HG03095 (cell line): ENCODE results near the gene EMC8.

ENCODE experiments used
- ATAC-seq: cut with Tn5 transposase; IDR thresholded peaks from one replicate; pipeline ENCODE4 v1.9.1; 2021; ENCODE audit warnings: moderate library complexity; ENCODE audit not compliant: unreplicated experiment

Gene EMC8

DNA sequence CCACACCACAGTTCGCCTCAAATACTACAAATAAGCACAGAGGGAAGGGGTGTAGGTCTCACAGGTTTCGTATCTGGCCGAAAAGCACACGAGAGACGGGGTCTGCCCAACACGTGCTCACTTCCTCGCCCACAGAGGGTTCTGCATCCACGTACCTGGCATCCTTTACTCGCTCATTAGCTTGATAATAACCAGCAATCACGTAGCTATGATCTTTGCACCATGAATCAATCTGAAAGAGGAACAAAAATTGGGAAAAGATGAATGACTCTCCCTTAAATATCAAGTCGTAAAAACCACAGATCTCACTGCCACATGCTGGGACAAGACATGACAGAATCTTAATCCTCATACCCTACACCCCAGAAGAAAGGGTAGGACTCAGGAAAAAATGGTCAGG is 10.5 kb downstream of the EMC8 start:
- ATAC-seq: no peak

- no peak for ATAC-seq
Observed at GRCh38 chr16:85785927-85786326, 13.4 kb downstream of the EMC8 start.

GRCh38 chr16:85784813-85785212 is 14.5 kb downstream of the EMC8 start:
- no peak for ATAC-seq

- ATAC-seq: no peak
Observed at GRCh38 chr16:85783441-85783840, 15.9 kb downstream of the EMC8 start.

- no peak for ATAC-seq
Observed at GRCh38 chr16:85782451-85782850, 16.9 kb downstream of the EMC8 start.

DNA sequence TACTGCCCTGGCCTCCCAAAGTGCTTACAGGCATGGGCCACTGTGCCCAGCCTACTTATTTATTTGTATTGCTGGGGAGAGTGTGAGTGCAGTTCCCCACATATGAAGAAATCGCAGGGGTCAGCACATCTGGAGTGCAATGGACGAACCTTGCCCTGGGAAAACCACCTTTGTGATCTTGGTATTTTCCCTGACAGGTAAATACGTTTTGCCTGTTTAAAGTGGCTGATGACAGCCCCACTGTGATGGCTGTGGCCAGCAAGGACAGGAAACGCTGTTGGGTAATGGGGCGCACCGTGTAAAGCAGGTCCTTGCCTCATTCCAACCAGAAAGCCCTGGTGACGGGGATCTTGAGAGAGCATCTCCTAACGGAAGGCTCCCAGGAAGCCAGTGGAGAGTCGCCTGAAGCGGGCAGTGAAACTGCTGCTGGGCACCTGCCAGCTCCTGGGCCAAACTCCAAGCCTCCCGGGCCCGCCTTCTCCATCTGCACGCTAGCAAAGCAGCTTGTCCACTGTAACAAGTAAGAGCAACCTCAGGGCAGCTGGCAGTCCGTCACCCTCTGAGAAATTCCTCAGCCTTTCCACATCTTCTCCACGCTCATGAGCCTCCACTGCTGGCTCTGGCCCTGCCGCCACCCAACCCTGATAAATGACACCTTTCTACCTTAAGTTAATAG is 17.5 kb downstream of the EMC8 start:
- no peak for ATAC-seq

- no peak for ATAC-seq
Observed at GRCh38 chr16:85781156-85781555, 18.2 kb downstream of the EMC8 start.

DNA sequence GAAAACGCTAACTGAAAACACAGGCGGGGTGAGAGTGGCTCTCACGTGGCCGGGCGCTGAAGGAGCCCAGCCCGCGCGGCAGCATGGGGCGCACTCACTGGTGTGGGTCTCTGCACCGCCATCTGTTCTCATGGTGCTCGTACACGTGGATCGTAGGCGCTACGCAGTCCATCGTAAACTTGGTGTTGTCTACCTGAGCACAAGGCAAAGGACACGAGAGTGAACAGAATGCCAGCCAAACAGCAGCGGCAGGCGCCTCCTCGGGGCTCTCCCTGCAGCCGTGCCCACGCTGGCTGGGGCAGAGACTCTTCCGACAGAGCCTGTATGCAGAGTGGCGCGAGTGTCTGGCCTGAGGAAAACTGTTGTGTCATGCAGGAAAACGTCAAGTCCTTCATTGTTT is 19.1 kb downstream of the EMC8 start:
- ATAC-seq: no peak

- ATAC-seq: no peak
Observed at GRCh38 chr16:85778873-85779272, 20.5 kb downstream of the EMC8 start.

DNA sequence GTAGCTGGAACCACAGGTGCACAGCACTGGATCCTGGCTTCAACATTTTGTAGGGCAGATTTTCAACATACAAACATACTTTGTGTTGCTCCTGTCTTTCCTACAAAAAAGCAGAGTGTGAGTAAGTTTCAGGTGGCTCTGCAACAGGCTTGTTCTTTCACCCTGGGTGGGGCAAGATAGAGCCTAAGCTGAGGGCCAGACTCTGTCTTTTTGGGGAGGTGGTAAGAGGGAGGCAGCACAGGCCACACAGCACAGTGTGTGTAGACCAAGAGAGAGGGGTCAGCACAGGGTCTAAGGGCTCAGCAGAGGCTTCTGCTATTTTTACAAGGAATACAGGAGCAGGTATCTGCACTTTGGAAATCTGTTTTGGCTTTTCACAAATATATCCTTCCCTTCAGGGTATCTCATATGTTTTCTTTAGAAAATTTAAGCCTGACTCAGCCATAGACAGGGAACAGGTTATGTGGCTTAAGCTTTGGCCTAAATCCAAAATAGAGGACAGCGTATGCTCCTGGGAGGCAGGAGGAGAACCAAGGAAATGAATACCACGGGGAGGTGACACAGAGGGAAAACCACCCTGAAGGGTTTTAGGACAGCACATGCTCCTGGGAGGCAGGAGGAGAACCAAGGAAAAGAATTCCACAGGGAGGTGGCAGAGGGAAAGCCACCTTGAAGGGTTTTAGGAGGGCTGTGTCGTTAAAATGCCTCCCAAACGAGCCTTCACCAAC is 21.6 kb downstream of the EMC8 start:
- ATAC-seq: no peak

GRCh38 chr16:85774811-85775210 is 24.5 kb downstream of the EMC8 start:
- ATAC-seq: no peak

DNA sequence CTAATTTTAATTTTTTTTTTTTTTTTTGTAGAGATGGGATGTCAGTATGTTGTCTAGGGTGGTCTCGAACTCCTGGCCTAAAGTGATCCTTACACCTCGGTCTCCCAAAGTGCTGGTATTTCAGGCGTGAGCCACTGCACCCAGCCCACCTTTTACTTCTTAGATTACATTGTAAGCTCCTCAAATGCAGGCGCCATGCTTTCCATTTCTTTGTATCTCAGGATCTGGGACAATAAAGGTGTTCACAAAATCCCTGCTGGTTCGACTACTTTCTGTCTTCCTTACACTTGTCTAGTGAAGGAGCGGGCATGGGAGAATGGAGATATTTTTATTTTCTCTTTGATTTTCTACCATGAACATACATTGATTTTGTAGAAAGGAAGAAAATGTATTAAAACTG is 25.2 kb downstream of the EMC8 start:
- ATAC-seq: no peak

- ATAC-seq: no peak
Observed at GRCh38 chr16:85773044-85773443, 26.3 kb downstream of the EMC8 start.

GRCh38 chr16:85770741-85771140 is 28.6 kb downstream of the EMC8 start:
- ATAC-seq: no peak

- no peak for ATAC-seq
Observed at GRCh38 chr16:85768199-85768598, 31.1 kb downstream of the EMC8 start.

DNA sequence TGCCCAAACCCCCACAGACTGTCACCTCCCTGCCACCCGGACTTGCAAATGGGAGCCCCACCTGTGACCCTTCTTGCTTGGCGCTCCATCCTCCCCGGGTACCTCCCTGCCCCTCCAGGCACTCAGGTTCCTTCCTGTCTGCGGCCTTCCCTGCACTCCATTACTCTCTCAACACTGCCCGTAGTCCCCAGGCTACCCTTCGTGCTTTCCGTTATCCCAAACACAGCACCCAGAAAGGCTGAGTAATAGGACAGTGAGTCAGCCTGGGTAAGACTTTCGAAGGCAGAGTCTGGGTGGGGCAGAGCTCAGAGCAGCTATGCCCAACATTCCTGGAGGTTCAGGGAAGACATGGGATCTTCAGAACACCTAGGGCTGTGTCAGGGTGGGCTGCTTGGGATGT is 31.8 kb downstream of the EMC8 start:
- no peak for ATAC-seq

- no peak for ATAC-seq
Observed at GRCh38 chr16:85765767-85766166, 33.6 kb downstream of the EMC8 start.

DNA sequence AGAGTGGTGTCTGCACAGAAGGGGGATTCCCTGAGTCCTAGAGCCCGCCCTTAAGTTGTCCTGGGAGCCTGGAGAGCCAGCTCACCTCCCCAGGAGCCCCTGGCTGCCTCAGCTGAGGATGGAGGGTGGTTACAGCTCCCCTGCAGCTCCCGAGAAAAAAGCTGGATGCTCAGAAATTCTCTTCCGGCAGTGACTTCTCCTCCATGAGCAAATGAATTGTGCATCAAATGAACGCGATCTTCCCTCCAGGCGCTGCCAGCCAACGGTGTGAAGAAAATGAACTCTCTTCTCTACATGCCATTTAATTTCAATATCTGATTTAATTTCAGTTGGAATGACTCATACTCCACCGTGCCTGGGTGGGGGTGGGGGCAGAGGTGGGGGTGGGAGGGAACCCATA is 34.1 kb downstream of the EMC8 start:
- ATAC-seq: no peak

DNA sequence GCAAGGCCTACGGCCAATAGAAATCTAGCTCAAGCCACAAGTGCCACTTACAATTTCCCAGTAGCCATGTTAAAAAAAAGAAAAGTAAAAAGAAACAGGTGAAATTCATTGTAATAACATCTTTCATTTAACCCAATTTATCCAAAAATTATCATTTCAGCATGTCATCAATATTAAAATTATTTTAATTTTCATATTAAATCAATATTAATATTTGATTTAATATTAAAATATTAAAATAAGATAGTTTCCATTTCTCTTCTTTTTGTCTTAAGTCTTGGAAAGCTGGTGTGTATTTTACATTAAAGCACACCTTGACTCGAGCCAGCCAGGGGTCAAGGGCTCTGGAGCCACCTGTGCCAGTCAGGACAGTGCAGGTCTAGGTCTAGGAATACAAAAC is 35.7 kb downstream of the EMC8 start:
- ATAC-seq: no peak

GRCh38 chr16:85762970-85763369 is 36.4 kb downstream of the EMC8 start:
- ATAC-seq: no peak

DNA sequence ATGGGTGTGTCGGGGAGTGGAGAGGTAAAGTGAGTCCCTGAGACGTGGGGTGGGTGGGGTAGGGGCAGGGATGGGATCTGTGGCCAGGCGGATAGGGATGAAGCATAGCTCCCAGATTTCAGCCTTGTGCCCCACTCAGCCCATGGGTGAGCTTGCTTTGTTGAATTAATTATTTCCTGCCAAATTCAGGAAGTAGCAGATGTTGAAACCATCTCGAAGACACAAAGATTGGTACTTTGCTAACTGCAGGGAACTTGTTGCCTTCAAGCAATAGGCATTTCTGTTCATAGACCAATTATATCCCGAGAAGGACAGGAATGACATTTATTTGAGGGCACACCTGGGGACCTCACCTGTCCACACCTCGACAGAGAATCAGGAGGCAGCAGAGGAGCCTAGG is 37.5 kb downstream of the EMC8 start:
- no peak for ATAC-seq

DNA sequence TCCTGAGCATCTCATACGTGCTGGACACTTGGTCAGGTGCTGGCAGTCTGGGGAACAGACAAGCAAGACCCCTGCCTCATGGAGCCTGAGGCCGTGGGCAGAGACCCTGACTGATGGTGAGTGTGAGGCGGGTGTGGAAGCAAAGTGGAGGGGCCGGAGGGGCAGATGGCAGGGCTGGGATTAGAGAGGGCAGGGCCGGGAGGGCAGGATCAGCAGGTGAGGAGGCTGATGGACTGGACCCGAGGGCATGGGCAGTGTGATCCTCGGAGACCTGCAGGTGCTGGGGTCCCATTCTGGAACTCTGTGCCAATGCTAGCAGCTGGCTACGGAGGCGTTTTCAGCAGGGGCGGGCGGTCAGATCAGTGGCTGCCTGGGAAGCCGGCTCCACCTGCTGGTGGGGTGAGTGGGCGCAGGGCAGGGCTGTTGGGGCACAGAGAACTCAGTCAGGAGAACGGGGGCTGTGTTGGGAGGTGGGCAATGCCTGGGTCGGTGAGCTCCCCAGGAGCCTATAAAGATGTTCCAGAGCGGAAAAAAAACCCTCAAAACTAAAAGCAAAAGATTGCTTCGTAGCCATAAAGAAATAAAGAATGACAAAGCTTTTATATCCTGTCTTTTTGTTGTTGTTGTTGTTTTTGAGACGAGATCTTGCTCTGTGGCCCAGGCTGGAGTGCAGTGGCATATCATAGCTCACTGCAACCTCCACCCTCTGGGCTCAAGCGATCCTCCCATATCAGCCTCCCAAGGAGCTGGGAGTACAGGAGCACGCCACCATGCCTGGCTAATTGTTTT is 39.5 kb downstream of the EMC8 start:
- no peak for ATAC-seq
